GM20000 (cell line): ENCODE results near the gene ERGIC1.

Experiments
- DNase-seq: peaks from one replicate; pipeline ENCODE4 v3.0.0; 2012; ENCODE audit warnings: low spot score
- TF ChIP-seq, protein P1 (sequence below): IDR thresholded peaks from 2 replicates; pipeline ENCODE4 v1.5.1; 2012; ENCODE audit warnings: mild to moderate bottlenecking, control low read depth; ENCODE audit errors: extremely low read depth, missing control alignments

ERGIC1 gene

DNA sequence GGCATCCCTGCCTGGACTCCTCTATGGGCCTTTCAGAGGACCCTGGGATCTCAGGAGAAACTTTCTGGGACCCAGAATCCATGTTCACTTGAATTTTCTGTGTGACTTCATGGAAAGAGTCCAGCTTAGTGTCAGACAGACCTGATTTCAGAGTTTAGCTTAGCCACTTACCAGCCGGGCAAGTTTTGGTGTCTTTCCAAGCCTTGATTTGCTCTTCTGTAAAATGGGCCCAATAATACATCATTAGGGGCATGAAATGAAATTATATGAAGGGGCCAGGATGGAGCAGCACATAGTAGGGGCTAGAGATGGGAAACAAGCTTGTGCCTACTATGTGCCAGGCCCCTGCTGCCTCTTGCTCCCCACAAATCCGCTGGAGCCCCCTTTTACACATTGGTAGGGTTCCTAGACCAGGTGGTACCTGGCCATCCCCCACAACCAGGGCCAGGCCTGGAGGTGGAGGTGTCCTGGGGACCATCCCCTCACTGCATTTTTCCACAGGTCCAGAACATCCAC is 92.0 kb downstream of the ERGIC1 start:
- TF ChIP-seq, protein P1, sequence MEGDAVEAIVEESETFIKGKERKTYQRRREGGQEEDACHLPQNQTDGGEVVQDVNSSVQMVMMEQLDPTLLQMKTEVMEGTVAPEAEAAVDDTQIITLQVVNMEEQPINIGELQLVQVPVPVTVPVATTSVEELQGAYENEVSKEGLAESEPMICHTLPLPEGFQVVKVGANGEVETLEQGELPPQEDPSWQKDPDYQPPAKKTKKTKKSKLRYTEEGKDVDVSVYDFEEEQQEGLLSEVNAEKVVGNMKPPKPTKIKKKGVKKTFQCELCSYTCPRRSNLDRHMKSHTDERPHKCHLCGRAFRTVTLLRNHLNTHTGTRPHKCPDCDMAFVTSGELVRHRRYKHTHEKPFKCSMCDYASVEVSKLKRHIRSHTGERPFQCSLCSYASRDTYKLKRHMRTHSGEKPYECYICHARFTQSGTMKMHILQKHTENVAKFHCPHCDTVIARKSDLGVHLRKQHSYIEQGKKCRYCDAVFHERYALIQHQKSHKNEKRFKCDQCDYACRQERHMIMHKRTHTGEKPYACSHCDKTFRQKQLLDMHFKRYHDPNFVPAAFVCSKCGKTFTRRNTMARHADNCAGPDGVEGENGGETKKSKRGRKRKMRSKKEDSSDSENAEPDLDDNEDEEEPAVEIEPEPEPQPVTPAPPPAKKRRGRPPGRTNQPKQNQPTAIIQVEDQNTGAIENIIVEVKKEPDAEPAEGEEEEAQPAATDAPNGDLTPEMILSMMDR = no peak
- DNase-seq = no peak

- DNase-seq = no peak
- TF ChIP-seq, protein P1 = no peak
Measured at GRCh38 chr5:172926796-172927195, 92.7 kb downstream of the ERGIC1 start.

GRCh38 chr5:172929371-172929838 is 95.4 kb downstream of the ERGIC1 start:
- TF ChIP-seq, protein P1 = no peak
- DNase-seq = no peak

DNA sequence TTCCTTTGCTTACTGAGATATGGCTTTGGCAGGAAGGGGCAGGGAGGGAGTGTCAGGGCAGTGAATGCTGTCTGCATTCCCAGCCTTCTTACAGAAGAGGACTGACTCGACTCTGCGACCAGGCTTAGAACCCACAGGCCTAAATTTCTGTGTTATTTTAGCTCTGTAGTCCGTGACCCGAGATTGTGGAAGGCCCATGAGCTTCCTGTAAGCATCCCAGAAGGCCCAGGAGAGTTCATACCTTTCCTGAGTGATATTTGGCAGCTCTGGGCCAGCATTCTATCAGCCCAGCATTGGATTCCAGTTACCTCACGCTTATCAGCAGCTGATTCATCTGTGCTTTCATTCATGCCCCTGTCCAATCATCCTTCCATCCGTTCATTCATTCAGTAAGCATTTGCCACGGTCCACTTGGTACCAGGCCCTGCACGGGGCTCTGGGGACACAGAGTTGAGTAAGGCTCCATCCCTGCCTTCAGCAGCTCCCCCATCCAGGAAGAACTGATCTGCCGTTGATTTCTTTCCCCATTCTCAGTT is 97.0 kb downstream of the ERGIC1 start:
- no peak for DNase-seq
- TF ChIP-seq, protein P1 = no peak

DNA sequence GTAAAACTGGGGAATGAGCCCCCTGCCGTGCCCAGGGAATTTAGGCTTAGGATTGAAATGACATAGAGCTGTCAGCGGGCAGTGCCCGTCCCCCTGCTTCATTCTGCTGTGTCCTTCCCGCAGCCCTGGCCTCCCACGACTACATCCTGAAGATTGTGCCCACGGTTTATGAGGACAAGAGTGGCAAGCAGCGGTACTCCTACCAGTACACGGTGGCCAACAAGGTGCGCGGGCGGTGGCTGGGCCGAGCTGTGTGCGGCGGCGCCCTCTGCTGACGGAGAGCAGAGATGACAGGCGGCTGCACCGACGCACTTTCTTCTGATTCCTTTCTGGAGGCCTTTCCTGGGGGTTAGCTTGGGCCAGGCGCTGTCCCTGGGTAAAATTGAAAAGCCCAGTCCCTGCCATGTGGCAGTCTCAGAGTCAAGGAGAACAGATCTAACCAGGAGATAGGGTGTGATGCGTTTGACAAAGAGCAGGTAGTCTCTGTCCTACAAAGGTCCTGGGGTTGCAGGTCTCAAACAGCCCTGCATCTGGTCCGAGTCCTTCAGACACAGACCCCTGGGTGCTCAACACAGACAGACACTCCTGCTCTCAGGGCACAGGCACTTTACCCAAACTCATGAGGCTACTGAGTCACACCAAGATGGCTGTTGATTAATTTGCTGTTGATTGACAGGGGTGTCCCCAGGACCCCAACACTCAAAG is 98.4 kb downstream of the ERGIC1 start:
- DNase-seq = peak; percentile 80
- TF ChIP-seq, protein P1 = peak; percentile 92

- DNase-seq = no peak
- TF ChIP-seq, protein P1 = no peak
Measured at GRCh38 chr5:172933238-172933637, 99.2 kb downstream of the ERGIC1 start.

DNA sequence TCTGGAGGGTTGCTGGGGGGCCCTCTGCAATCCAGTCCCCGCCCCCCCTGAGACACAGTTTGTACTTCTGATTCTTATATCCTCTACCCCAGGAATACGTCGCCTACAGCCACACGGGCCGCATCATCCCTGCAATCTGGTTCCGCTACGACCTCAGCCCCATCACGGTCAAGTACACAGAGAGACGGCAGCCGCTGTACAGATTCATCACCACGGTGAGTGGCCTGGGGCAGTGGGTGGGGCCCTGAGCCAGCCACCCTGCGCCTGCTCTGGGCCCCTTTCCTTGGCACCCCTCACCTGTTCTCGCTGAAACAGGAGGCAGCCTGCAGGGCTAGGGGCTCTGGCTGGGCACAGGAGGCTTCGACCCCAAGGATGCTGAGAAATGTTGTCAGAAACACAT is 101.0 kb downstream of the ERGIC1 start:
- TF ChIP-seq, protein P1 = no peak
- no peak for DNase-seq
